ENCODE results near the gene ANTXR2.

Gene ANTXR2

DNA sequence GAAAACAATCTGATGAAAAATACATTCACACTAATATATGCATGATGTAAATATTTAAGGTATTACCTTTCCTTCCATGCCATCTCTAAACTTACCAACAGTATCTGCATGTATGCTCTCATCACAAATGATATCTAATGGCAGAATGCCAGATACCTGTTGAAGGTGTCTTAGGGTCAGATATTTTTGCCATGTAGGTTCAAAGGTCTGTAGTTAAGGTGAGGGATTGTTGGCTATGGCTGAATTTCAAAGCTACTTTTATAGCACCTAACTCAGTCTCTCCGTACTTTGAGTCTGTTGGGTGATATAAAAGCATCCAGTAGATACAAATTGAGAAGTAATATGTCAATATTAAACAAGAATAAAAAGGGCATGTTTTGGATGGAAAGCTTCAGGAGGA, 19.8 kb upstream of the ANTXR2 start:
- no peak for TF ChIP-seq YY1 (IDR thresholded peaks at IDR 0.05; ENCODE audit: low read depth)
- TF ChIP-seq, protein P1, sequence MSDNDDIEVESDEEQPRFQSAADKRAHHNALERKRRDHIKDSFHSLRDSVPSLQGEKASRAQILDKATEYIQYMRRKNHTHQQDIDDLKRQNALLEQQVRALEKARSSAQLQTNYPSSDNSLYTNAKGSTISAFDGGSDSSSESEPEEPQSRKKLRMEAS (IDR thresholded peaks at IDR 0.05) = no peak

DNA sequence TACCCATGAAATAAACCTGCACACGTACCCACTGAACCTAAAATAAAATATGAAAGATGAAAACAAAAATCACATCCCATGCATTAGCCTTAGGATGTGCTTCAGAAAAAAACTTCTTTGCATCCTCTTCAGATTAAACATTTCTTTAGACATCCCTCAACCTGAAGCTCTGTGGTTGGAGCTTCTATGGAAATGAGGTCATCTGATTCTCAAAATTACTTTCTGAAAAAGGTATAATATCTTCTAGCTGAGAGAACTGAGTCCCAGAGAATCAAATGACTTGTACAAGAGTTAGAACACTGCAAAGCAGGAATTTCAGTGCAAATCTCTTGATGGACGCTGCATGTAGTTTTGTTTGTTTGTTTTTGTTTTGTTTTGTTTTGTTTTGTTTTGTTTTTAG, 19.1 kb upstream of the ANTXR2 start:
- no peak for TF ChIP-seq CEBPB (IDR thresholded peaks at IDR 0.05)
- TF ChIP-seq CREB1 (IDR thresholded peaks at IDR 0.05; ENCODE audit: low read depth) = no peak

GRCh38 chr4:80091688-80092087, 18.7 kb upstream of the ANTXR2 start:
- TF ChIP-seq, protein P2, sequence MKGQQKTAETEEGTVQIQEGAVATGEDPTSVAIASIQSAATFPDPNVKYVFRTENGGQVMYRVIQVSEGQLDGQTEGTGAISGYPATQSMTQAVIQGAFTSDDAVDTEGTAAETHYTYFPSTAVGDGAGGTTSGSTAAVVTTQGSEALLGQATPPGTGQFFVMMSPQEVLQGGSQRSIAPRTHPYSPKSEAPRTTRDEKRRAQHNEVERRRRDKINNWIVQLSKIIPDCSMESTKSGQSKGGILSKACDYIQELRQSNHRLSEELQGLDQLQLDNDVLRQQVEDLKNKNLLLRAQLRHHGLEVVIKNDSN (IDR thresholded peaks at IDR 0.05) = no peak
- TF ChIP-seq ZBTB7A (IDR thresholded peaks at IDR 0.05; ENCODE audit: low read depth) = no peak
- TF ChIP-seq EP300 (IDR thresholded peaks at IDR 0.05; ENCODE audit: borderline replicate concordance) = no peak
- no peak for TF ChIP-seq NFIC (IDR thresholded peaks at IDR 0.05)
- TF ChIP-seq YY1 (IDR thresholded peaks at IDR 0.05; ENCODE audit: low read depth) = no peak
- TF ChIP-seq CEBPB (IDR thresholded peaks at IDR 0.05) = no peak
- TF ChIP-seq, protein P3, sequence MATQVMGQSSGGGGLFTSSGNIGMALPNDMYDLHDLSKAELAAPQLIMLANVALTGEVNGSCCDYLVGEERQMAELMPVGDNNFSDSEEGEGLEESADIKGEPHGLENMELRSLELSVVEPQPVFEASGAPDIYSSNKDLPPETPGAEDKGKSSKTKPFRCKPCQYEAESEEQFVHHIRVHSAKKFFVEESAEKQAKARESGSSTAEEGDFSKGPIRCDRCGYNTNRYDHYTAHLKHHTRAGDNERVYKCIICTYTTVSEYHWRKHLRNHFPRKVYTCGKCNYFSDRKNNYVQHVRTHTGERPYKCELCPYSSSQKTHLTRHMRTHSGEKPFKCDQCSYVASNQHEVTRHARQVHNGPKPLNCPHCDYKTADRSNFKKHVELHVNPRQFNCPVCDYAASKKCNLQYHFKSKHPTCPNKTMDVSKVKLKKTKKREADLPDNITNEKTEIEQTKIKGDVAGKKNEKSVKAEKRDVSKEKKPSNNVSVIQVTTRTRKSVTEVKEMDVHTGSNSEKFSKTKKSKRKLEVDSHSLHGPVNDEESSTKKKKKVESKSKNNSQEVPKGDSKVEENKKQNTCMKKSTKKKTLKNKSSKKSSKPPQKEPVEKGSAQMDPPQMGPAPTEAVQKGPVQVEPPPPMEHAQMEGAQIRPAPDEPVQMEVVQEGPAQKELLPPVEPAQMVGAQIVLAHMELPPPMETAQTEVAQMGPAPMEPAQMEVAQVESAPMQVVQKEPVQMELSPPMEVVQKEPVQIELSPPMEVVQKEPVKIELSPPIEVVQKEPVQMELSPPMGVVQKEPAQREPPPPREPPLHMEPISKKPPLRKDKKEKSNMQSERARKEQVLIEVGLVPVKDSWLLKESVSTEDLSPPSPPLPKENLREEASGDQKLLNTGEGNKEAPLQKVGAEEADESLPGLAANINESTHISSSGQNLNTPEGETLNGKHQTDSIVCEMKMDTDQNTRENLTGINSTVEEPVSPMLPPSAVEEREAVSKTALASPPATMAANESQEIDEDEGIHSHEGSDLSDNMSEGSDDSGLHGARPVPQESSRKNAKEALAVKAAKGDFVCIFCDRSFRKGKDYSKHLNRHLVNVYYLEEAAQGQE (IDR thresholded peaks at IDR 0.05; ENCODE audit: low read depth) = no peak
- TF ChIP-seq EGR1 (IDR thresholded peaks at IDR 0.05) = no peak
- TF ChIP-seq TCF12 (IDR thresholded peaks at IDR 0.05; ENCODE audit: low read depth) = no peak
- TF ChIP-seq TEAD4 (IDR thresholded peaks at IDR 0.05) = no peak
- TF ChIP-seq TAF1 (IDR thresholded peaks at IDR 0.05; ENCODE audit: low read depth) = no peak
- no peak for TF ChIP-seq CREB1 (IDR thresholded peaks at IDR 0.05; ENCODE audit: low read depth)
- TF ChIP-seq RAD21 (IDR thresholded peaks at IDR 0.05; ENCODE audit: low read depth) = no peak
- TF ChIP-seq FOXM1 (IDR thresholded peaks at IDR 0.05; ENCODE audit: borderline replicate concordance, low read depth) = no peak
- TF ChIP-seq, protein P1 (IDR thresholded peaks at IDR 0.05) = no peak

GRCh38 chr4:80091184-80091583, 18.2 kb upstream of the ANTXR2 start:
- TF ChIP-seq NFIC (IDR thresholded peaks at IDR 0.05) (no peak), YY1 (IDR thresholded peaks at IDR 0.05; ENCODE audit: low read depth) (no peak), TAF1 (IDR thresholded peaks at IDR 0.05; ENCODE audit: low read depth) (no peak), EGR1 (IDR thresholded peaks at IDR 0.05) (no peak), TCF12 (IDR thresholded peaks at IDR 0.05; ENCODE audit: low read depth) (no peak), CREB1 (IDR thresholded peaks at IDR 0.05; ENCODE audit: low read depth) (no peak), FOXM1 (IDR thresholded peaks at IDR 0.05; ENCODE audit: borderline replicate concordance, low read depth) (no peak), CEBPB (IDR thresholded peaks at IDR 0.05) (no peak), EP300 (IDR thresholded peaks at IDR 0.05; ENCODE audit: borderline replicate concordance) (no peak)
- TF ChIP-seq, protein P1 (IDR thresholded peaks at IDR 0.05) = no peak
- TF ChIP-seq, protein P2 (IDR thresholded peaks at IDR 0.05) = no peak

DNA sequence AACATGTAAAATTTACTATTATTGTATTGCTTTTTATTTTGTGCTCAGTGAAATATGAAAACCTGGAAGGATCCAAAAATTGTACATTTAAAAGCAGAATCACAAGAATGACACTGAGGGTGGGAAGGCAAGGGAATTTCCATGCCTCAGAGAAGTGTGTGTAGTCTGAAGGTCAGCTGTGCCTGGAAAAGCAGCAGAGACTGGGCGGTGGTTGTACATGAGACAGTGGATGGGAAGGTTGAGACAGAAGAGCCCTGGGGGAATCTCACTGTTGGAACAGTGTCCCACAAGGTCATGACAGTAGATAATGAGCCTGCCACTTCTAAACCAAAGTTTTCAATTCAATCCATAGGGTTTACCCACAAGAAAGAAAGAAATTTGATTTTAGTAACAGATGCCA, 17.1 kb upstream of the ANTXR2 start:
- TF ChIP-seq, protein P3 (IDR thresholded peaks at IDR 0.05; ENCODE audit: low read depth) = no peak
- TF ChIP-seq RAD21 (IDR thresholded peaks at IDR 0.05; ENCODE audit: low read depth) (no peak), YY1 (IDR thresholded peaks at IDR 0.05; ENCODE audit: low read depth) (no peak), CEBPB (IDR thresholded peaks at IDR 0.05) (no peak), ZBTB7A (IDR thresholded peaks at IDR 0.05; ENCODE audit: low read depth) (no peak), EGR1 (IDR thresholded peaks at IDR 0.05) (no peak), EP300 (IDR thresholded peaks at IDR 0.05; ENCODE audit: borderline replicate concordance) (no peak), NFIC (IDR thresholded peaks at IDR 0.05) (no peak)
- TF ChIP-seq, protein P1 (IDR thresholded peaks at IDR 0.05) = no peak
- TF ChIP-seq, protein P2 (IDR thresholded peaks at IDR 0.05) = no peak

DNA sequence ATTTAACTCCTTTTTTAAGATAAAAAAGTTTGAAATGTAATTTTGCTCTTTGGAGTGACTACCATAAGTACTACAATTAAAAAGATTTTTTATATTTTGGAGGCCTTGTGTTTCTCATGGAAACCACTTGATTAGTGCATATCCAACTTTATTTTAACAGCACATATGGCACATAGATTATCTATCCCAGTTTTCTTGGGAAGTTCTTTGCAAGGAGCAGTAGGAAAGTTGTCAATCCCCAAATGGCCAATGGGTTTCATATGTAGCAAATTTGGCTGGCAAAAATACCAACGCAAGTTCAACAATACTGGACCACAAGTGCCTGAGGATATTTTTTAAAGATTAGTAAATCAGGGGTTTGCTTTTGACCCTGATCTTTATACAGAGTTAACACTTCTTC, 15.4 kb upstream of the ANTXR2 start:
- TF ChIP-seq TCF12 (IDR thresholded peaks at IDR 0.05; ENCODE audit: low read depth) = no peak
- TF ChIP-seq, protein P2 (IDR thresholded peaks at IDR 0.05) = no peak
- TF ChIP-seq, protein P1 (IDR thresholded peaks at IDR 0.05) = no peak
- TF ChIP-seq, protein P3 (IDR thresholded peaks at IDR 0.05; ENCODE audit: low read depth) = no peak
- no peak for TF ChIP-seq TEAD4 (IDR thresholded peaks at IDR 0.05)
- TF ChIP-seq RAD21 (IDR thresholded peaks at IDR 0.05; ENCODE audit: low read depth) = no peak
- no peak for TF ChIP-seq CREB1 (IDR thresholded peaks at IDR 0.05; ENCODE audit: low read depth)
- no peak for TF ChIP-seq NFIC (IDR thresholded peaks at IDR 0.05)
- no peak for TF ChIP-seq FOXM1 (IDR thresholded peaks at IDR 0.05; ENCODE audit: borderline replicate concordance, low read depth)
- no peak for TF ChIP-seq ZBTB7A (IDR thresholded peaks at IDR 0.05; ENCODE audit: low read depth)
- TF ChIP-seq YY1 (IDR thresholded peaks at IDR 0.05; ENCODE audit: low read depth) = no peak
- no peak for TF ChIP-seq EP300 (IDR thresholded peaks at IDR 0.05; ENCODE audit: borderline replicate concordance)
- TF ChIP-seq TAF1 (IDR thresholded peaks at IDR 0.05; ENCODE audit: low read depth) = no peak
- TF ChIP-seq EGR1 (IDR thresholded peaks at IDR 0.05) = no peak
- no peak for TF ChIP-seq CEBPB (IDR thresholded peaks at IDR 0.05)

Data from Ishikawa (cell line).